Activated CD8-positive, alpha-beta memory T cell treated with anti-CD3 and anti-CD28 coated beads, Interleukin-2, amount 10 ng/mL, durations not matched to agents 7 days and 5 days (primary cell): ENCODE results near the gene RNF141. TPM values are rescaled to one million over a fixed set of nuclear protein-coding genes. Genes with fewer than 3 reads are reported as not detected.

Source experiments
- ATAC-seq: fragments of 150-1000 bp; cut with Tn5 transposase; one replicate; pipeline ENCODE4 v1.10.0; 2021; ENCODE audit warnings: moderate library complexity
- CTCF ChIA-PET: fragments of 350-600 bp; sonication (Branson Sonifier 250); formaldehyde crosslinking; loops from one replicate; lab custom pipeline; 2021; ENCODE audit warnings: antibody characterized with exemption; lab: Charles Lee
- DNase-seq: peaks from one replicate; pipeline ENCODE4 v3.0.0-alpha.2; 2020
- H3K27ac Mint-ChIP-seq: one replicate; pipeline ENCODE4 v1.8.0; 2021; ENCODE audit warnings: mild to moderate bottlenecking, mixed read lengths
- H3K27me3 Mint-ChIP-seq: one replicate; pipeline ENCODE4 v1.8.0; 2021; ENCODE audit warnings: mixed read lengths
- H3K36me3 Mint-ChIP-seq: one replicate; pipeline ENCODE4 v1.8.0; 2021; ENCODE audit warnings: mild to moderate bottlenecking, mixed read lengths
- H3K4me1 Mint-ChIP-seq: one replicate; pipeline ENCODE4 v1.8.0; 2021; ENCODE audit warnings: mixed read lengths
- H3K4me3 Mint-ChIP-seq: one replicate; pipeline ENCODE4 v1.8.0; 2021; ENCODE audit warnings: mild to moderate bottlenecking, moderate library complexity, mixed read lengths
- H3K9me3 Mint-ChIP-seq: one replicate; pipeline ENCODE4 v1.8.0; 2022; ENCODE audit warnings: low read depth, mixed read lengths
- total RNA-seq, 2 experiments: library from RNA; stranded (reverse); gene quantifications; one replicate each; pipeline ENCODE4 v1.2.3, GENCODE V29; 2021

The RNF141 gene
- total RNA-seq, 2 experiments from 2014 or later: 9.4 to 10.1 TPM

- Mint-ChIP-seq H3K36me3 (peaks cover 2% of the 10 kb centered on the region), H3K4me1 (peaks cover 9% of the 10 kb centered on the region), H3K4me3 (no peak overlapping the region), H3K27me3 (no peaks in the 10 kb centered on the region), H3K27ac (no peak overlapping the region), H3K9me3 (no peaks in the 10 kb centered on the region)
- ATAC-seq (no peak), DNase-seq (no peak)
- CTCF ChIA-PET: interaction anchor here (1.0 to 1.6 kb wide), 3 partner anchors 101 to 140 kb away, joined by 3 to 6 read pairs (median 4); no protein-coding TSS in a partner anchor
Measured at GRCh38 chr11:10514202-10514601, 26.8 kb downstream of the RNF141 start.

GRCh38 chr11:10511181-10511621 is 29.8 kb downstream of the RNF141 start:
- H3K27me3 Mint-ChIP-seq: no peaks in the 10 kb centered on the region
- H3K36me3 Mint-ChIP-seq: no peaks in the 10 kb centered on the region
- H3K4me1 Mint-ChIP-seq: peaks cover 9% of the 10 kb centered on the region
- ATAC-seq: no peak
- no peak overlapping the region for H3K4me3 Mint-ChIP-seq
- no peaks in the 10 kb centered on the region for H3K9me3 Mint-ChIP-seq
- no peak for DNase-seq
- CTCF ChIA-PET: interaction anchor here (1.2 kb wide), 1 partner anchor 56 kb away, joined by 3 read pairs; the partner anchor contains the start of gene AMPD3
- no peak overlapping the region for H3K27ac Mint-ChIP-seq

DNA sequence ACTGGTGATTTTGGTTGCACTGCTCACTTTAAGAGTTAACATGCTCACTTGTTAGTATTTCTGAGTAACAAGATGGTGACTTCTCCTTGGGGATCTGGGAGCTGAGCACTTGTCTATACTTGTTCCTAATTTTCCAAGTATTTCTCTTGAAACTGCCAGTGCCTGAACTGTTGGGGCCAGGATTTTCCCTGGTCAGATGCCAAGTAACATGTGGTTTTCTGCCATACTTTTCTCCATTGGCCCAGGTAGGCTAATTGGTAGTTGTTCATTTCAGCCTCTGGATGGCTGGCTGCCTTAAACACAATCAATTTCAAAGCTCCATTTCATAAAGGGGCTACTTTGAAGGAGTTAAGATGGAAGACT is 35.0 kb downstream of the RNF141 start:
- H3K4me3 Mint-ChIP-seq: no peak overlapping the region
- peaks cover 8% of the 10 kb centered on the region for H3K36me3 Mint-ChIP-seq
- H3K27me3 Mint-ChIP-seq: no peaks in the 10 kb centered on the region
- H3K4me1 Mint-ChIP-seq: no peaks in the 10 kb centered on the region
- no peak for DNase-seq
- H3K27ac Mint-ChIP-seq: no peak overlapping the region
- no peak for ATAC-seq
- CTCF ChIA-PET: no interaction called here
- no peaks in the 10 kb centered on the region for H3K9me3 Mint-ChIP-seq

- Mint-ChIP-seq H3K4me1 (no peaks in the 10 kb centered on the region), H3K9me3 (no peaks in the 10 kb centered on the region), H3K27ac (no peak overlapping the region), H3K27me3 (no peaks in the 10 kb centered on the region), H3K4me3 (no peak overlapping the region), H3K36me3 (peaks cover 9% of the 10 kb centered on the region)
- ATAC-seq: no peak
- CTCF ChIA-PET: no interaction called here
- no peak for DNase-seq
Measured at GRCh38 chr11:10505278-10506007, 35.5 kb downstream of the RNF141 start.

- Mint-ChIP-seq H3K9me3 (no peaks in the 10 kb centered on the region), H3K27me3 (no peaks in the 10 kb centered on the region), H3K27ac (no peak overlapping the region), H3K4me1 (no peaks in the 10 kb centered on the region), H3K36me3 (peaks cover 13% of the 10 kb centered on the region), H3K4me3 (no peak overlapping the region)
- CTCF ChIA-PET: no interaction called here
- no peak for DNase-seq
- ATAC-seq: no peak
Measured at GRCh38 chr11:10504490-10504889, 36.5 kb downstream of the RNF141 start.

- H3K27ac Mint-ChIP-seq: no peak overlapping the region
- no peak for ATAC-seq
Measured at GRCh38 chr11:10503777-10504480, 37.1 kb downstream of the RNF141 start.

GRCh38 chr11:10503221-10503620 is 37.8 kb downstream of the RNF141 start:
- Mint-ChIP-seq H3K4me3 (no peak overlapping the region), H3K36me3 (peaks cover 13% of the 10 kb centered on the region), H3K27me3 (no peaks in the 10 kb centered on the region), H3K27ac (no peak overlapping the region), H3K4me1 (no peaks in the 10 kb centered on the region), H3K9me3 (no peaks in the 10 kb centered on the region)
- ATAC-seq (no peak), DNase-seq (no peak)
- CTCF ChIA-PET: no interaction called here

More at GRCh38 chr11:10503777-10504480, 37.1 kb downstream of the RNF141 start:
- CTCF ChIA-PET: no interaction called here
- no peak overlapping the region for H3K4me3 Mint-ChIP-seq
- H3K4me1 Mint-ChIP-seq: no peaks in the 10 kb centered on the region
- H3K27me3 Mint-ChIP-seq: no peaks in the 10 kb centered on the region
- no peak for DNase-seq
- no peaks in the 10 kb centered on the region for H3K9me3 Mint-ChIP-seq
- peaks cover 13% of the 10 kb centered on the region for H3K36me3 Mint-ChIP-seq

GRCh38 chr11:10502770-10503169 is 38.2 kb downstream of the RNF141 start:
- H3K4me3 Mint-ChIP-seq: no peak overlapping the region
- peaks cover 13% of the 10 kb centered on the region for H3K36me3 Mint-ChIP-seq
- CTCF ChIA-PET: no interaction called here
- H3K4me1 Mint-ChIP-seq: no peaks in the 10 kb centered on the region
- no peaks in the 10 kb centered on the region for H3K9me3 Mint-ChIP-seq
- no peak overlapping the region for H3K27ac Mint-ChIP-seq
- H3K27me3 Mint-ChIP-seq: no peaks in the 10 kb centered on the region
- ATAC-seq (no peak), DNase-seq (no peak)

DNA sequence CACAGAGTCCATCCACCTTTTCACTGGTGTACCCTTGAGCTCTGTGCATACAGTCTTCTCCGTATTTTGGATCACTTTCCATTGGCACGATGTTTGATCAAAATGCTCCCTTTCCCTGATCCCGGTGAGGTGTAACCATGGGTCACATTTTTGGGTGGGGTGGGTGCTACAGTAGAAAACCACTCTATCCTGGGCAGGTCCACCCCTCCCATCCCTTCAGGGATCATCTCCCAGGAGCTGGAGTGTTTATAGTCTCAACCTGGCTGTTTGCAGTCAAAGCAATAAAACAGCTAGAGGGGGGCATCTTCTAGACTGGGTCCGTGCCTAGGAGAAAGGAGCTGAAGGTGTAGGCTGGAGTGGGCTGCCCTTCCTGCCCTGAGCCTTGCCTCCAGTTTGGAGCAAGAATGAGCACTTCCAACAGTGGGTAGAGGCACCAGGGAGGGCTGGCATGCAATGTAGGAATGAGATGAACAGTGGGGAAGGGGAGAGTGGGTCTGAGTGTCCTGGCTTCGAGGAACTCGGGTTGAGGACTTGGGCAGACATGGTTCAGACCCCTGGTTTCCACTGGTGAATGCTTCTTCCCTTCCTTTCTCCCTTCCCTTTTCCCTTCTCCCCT is 38.8 kb downstream of the RNF141 start:
- H3K4me3 Mint-ChIP-seq: no peak overlapping the region
- H3K4me1 Mint-ChIP-seq: no peaks in the 10 kb centered on the region
- H3K9me3 Mint-ChIP-seq: no peaks in the 10 kb centered on the region
- H3K27me3 Mint-ChIP-seq: no peaks in the 10 kb centered on the region
- no peak overlapping the region for H3K27ac Mint-ChIP-seq
- DNase-seq (no peak), ATAC-seq (no peak)
- CTCF ChIA-PET: no interaction called here
- H3K36me3 Mint-ChIP-seq: peaks cover 13% of the 10 kb centered on the region

DNA sequence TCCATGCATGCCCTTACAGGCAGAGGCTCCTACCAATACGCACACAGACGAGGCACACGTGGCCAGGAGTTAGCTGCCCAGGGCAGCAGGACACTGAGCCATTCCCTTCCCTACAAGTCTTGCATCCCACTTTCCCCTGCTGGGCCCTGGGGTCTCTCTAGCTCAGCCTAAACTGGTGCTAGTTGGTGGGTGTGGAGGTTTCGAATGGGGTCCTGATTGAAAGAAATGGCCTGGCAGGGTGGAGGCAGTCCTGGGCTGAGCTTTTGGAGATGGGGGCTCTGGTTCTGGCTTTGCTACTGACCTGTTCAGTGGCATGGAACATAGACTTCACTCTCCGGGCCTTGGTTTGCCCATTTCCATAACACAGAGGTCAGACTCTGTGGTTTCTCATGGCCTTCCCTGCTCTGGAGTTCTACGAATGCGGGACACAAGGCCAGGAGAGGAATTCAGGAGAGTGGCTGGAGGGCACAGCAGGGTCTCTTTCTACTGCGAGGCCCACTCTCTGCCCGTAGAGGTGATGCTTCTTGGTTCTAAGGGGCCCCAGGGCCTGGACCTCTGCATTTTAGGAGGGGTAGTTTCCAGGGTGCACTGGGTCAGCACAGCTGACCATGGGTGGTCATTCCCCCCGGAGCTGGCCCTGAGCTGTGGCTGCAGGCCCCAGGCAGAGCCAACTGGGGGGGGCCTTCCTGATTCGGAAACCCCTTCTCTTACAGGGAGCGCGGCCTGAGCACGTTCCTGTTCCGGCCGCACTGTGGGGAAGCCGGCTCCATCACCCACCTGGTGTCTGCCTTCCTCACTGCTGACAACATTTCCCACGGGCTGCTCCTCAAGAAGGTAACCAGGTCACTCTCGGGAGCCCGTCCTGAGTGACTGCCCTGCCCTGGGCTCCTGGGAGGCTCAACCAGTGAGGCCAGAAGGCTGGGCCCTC is 40.0 kb downstream of the RNF141 start:
- H3K27ac Mint-ChIP-seq: no peak overlapping the region
- CTCF ChIA-PET: no interaction called here
- H3K36me3 Mint-ChIP-seq: peaks cover 13% of the 10 kb centered on the region
- H3K4me3 Mint-ChIP-seq: no peak overlapping the region
- H3K4me1 Mint-ChIP-seq: no peaks in the 10 kb centered on the region
- no peaks in the 10 kb centered on the region for H3K9me3 Mint-ChIP-seq
- no peaks in the 10 kb centered on the region for H3K27me3 Mint-ChIP-seq
- ATAC-seq: no peak
- no peak for DNase-seq

DNA sequence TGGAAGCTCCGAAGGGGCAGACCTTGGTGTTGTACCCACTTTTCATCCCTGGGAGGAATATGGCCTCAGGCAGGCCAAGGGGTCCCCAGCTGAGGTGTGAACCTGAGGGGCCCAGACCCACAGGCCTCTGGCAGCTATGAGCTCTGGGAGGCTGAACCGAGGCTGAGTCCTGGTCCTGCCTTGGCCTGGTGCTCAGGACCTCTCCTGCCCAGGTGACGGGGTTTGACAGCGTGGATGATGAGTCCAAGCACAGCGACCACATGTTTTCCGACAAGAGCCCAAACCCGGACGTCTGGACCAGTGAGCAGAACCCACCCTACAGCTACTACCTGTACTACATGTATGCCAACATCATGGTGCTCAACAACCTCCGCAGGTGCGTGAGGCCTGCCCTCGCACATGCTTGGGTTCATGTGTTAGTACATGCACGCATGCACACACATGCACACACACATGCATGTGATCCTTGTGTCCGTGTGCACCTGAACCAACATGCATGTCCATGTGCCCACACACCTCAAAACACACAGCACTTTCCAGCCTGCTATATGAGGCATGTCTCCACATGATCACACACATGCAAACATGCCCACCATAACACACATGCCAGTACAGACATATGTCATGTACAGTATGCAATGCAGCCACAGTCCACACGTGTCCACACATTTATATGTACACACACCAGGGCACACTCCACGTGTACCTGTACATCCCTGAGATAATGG is 40.9 kb downstream of the RNF141 start:
- H3K27ac Mint-ChIP-seq: no peak overlapping the region
- no peak overlapping the region for H3K4me3 Mint-ChIP-seq
- H3K9me3 Mint-ChIP-seq: no peaks in the 10 kb centered on the region
- no peak for ATAC-seq
- CTCF ChIA-PET: no interaction called here
- H3K36me3 Mint-ChIP-seq: peaks cover 13% of the 10 kb centered on the region
- no peaks in the 10 kb centered on the region for H3K4me1 Mint-ChIP-seq
- peak; percentile 28 for DNase-seq
- no peaks in the 10 kb centered on the region for H3K27me3 Mint-ChIP-seq

GRCh38 chr11:10499452-10499851 is 41.5 kb downstream of the RNF141 start:
- CTCF ChIA-PET: no interaction called here
- peaks cover 11% of the 10 kb centered on the region for H3K36me3 Mint-ChIP-seq
- no peaks in the 10 kb centered on the region for H3K4me1 Mint-ChIP-seq
- H3K27me3 Mint-ChIP-seq: no peaks in the 10 kb centered on the region
- peak; percentile 26 for DNase-seq
- no peak overlapping the region for H3K4me3 Mint-ChIP-seq
- H3K9me3 Mint-ChIP-seq: no peaks in the 10 kb centered on the region
- no peak overlapping the region for H3K27ac Mint-ChIP-seq
- ATAC-seq: no peak
